Heart left ventricle (tissue), 16 donors: ENCODE measurements around the gene INTU. TPM values are rescaled to one million over a fixed set of nuclear protein-coding genes. Genes with fewer than 3 reads are reported as not detected.

Experiments used
- ATAC-seq, 4 donors: fragments of 200-7000 bp; cut with Tn5 transposase; one replicate each; pipeline ENCODE4 v1.9.1; 2020 to 2022; ENCODE audit warnings: moderate library complexity in 4 of 4, mild to moderate bottlenecking in 3 of 4, moderate number of reproducible peaks in 1 of 4
- DNase-seq, 5 donors: peaks; one replicate each; pipeline ENCODE4 v3.0.0-alpha.2; 2020
- H3K27ac ChIP-seq, 12 donors: fragments of 200-600 bp; sonication (generic) in 4 of 12; one replicate each; pipeline versions ENCODE4 v1.5.0 to v1.8.0; 2016 to 2022; ENCODE audit warnings: mild to moderate bottlenecking in 2 of 12
- H3K27me3 ChIP-seq, 9 donors: fragments of 200-600 bp; sonication (generic) in 2 of 9; one replicate each; pipeline versions ENCODE4 v1.5.1 to v1.8.0; 2016 to 2022; ENCODE audit warnings: mild to moderate bottlenecking in 3 of 9
- H3K36me3 ChIP-seq, 9 donors: fragments of 200-600 bp; sonication (generic) in 2 of 9; one replicate each; pipeline versions ENCODE4 v1.5.0 to v1.8.0; 2018 to 2022; ENCODE audit warnings: mild to moderate bottlenecking in 2 of 9
- H3K4me1 ChIP-seq, 12 donors: fragments of 200-600 bp; sonication (generic) in 4 of 12; one replicate each; pipeline versions ENCODE4 v1.5.0 to v1.8.0; 2016 to 2022; ENCODE audit warnings: mild to moderate bottlenecking in 3 of 12
- H3K4me3 ChIP-seq, 12 donors: fragments of 200-600 bp; sonication (generic) in 4 of 12; one replicate each; pipeline versions ENCODE4 v1.5.0 to v1.8.0; 2017 to 2022; ENCODE audit warnings: mild to moderate bottlenecking in 9 of 12, moderate library complexity in 4 of 12
- H3K9me3 ChIP-seq, 12 donors: fragments of 200-600 bp; sonication (generic) in 4 of 12; one replicate each; pipeline versions ENCODE4 v1.5.0 to v1.8.0; 2016 to 2022; ENCODE audit warnings: mild to moderate bottlenecking in 1 of 12
- POLR2A ChIP-seq, 2 donors: fragments of 450-650 bp; IDR thresholded peaks; one replicate each; pipeline ENCODE4 v1.6.1; 2017; ENCODE audit warnings: antibody characterized with exemption in 2 of 2, mild to moderate bottlenecking in 2 of 2, moderate library complexity in 2 of 2
- WGBS, 4 donors: extraction: QIAGEN DNeasy Blood & Tissue Kit in 2 of 4; methylation state at CpG; one replicate each; pipeline versions ENCODE4 v1.1.5 to v1.1.7; 2013 to 2018; 5-methylcytosine and 5-hydroxymethylcytosine counted together
- intact Hi-C, 10 donors: fragments of 100-400 bp; cut with DNase I; formaldehyde crosslinking; loops; one replicate each; pipeline versions ENCODE4 v1.11.1 to v1.14.2; 2022
- polyA plus RNA-seq, 2 donors: library from polyadenylated mRNA; stranded (reverse); fragments of 200-250 nt; gene quantifications; one replicate each; pipeline ENCODE4 v1.2.3, GENCODE V29; 2013
- total RNA-seq, 9 donors: library from RNA; depleted of rRNA in 2 of 9; stranded (reverse); fragments of >200 nt in 2 of 9; fragmentation: NEBNext Ultra II Directional in 3 of 9; extraction: Animal tissue kit (Norgen Biotek cat#: 25700) in 3 of 9; gene quantifications; one replicate each; pipeline versions ENCODE4 v1.1.0 to v1.2.4, GENCODE V29; 2016 to 2023
- TF ChIP-seq, protein P1 (sequence below), 12 donors: fragments of 200-600 bp; sonication (generic) in 4 of 12; IDR thresholded peaks; one replicate each; pipeline versions ENCODE4 v1.5.0 to v1.8.0; 2018 to 2022; ENCODE audit warnings: antibody characterized with exemption in 12 of 12, mild to moderate bottlenecking in 5 of 12
- donor health status: ischemic (EF 13 %, LVEDD 7.1; RV severe dilation, severe dysfunction).
- donor health status: healthy with polysubstance abuse.
- donor health status: DM: no; HTN: yes; CAD: no.
- donor health status: DM: no; HTN: no; CAD: no.
- donor health status: ischemic (EF 25% LVEDD 6.9; RV normal size, moderate dysfunction).
- donor health status: ischemic (EF 25% LVEDD 5.7; RV mildly dilated, moderate dysfunction).
- donor health status: healthy.
- donor health status: DM: yes; HTN: yes; CAD: no.
- donor health status: ischemic (EF 35%, LVEDD 5.7; RV mildly dilated, moderate dysfunction).
- donor health status: nonischemic (EF 11% LVEDD 7.7; RV severe dilation, severe dysfunction).
- donor health status: DM: yes; HTN: yes; CAD: no.
- donor health status: PGD.
- donor health status: ischemic (EF 29% LVEDD 5.4; RV normal size, mild dysfunction).
- donor health status: nonischemic (EF 23%, LVEDD 6.1; RV moderate dilation, normal function).

Gene INTU
- total and polyA plus RNA-seq, 11 donors = 1.6 to 7.6 (median 3.7) TPM

DNA sequence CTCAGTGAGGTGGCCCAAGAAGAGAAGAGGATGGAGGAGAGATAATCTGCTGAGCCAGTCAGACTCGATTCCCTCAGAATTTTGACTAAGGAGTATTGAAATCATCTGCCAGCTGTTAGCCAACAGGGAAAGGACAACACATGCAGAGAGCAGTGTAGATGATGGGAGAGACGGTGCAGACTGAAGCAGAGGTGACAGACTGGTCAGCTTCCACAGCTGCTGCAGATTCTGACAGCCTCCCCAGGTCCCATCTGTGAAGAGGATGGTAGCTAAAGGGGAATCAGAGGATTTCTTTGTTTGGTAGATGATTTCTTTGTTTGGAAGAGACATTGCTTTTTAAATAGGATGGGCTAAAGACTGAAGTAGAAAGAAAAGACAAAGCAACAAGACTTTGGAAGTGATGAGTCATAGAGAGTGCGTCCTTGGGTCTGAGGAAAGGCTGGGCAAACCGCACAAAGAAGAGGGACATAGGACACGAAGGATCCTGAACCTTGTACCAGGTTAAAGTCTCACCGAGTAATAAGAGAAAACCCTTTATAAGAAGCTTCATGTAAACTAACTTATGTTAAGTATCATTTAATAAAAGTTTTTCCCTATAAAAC, 27.6 kb downstream of the INTU start:
- 80 to 89% (median 88%) methylated on average over 6 of the region's 6 CpGs for WGBS, 4 donors
- intact Hi-C loops = no loop called here

DNA sequence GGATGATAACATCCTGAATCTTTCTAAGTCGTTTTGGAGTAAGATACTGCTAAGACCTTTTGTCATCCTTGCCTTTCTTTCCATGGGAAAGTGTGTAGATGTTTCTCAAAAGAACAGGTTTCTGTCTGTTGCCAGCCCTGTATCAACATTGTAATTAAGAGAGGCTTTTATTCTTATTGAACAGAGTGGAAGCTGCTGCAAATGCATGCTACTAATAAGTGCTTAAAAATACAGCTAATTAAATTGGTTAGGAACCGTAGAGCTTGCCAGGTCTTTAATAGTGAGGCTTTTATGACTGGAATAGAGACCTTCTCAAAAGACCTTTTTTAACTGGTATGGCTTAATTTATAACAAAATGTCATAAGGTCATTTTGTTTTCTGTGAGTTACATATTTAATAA, 34.4 kb downstream of the INTU start:
- no peak for TF ChIP-seq POLR2A (IDR thresholded peaks at IDR 0.05)
- TF ChIP-seq, protein P1, sequence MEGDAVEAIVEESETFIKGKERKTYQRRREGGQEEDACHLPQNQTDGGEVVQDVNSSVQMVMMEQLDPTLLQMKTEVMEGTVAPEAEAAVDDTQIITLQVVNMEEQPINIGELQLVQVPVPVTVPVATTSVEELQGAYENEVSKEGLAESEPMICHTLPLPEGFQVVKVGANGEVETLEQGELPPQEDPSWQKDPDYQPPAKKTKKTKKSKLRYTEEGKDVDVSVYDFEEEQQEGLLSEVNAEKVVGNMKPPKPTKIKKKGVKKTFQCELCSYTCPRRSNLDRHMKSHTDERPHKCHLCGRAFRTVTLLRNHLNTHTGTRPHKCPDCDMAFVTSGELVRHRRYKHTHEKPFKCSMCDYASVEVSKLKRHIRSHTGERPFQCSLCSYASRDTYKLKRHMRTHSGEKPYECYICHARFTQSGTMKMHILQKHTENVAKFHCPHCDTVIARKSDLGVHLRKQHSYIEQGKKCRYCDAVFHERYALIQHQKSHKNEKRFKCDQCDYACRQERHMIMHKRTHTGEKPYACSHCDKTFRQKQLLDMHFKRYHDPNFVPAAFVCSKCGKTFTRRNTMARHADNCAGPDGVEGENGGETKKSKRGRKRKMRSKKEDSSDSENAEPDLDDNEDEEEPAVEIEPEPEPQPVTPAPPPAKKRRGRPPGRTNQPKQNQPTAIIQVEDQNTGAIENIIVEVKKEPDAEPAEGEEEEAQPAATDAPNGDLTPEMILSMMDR (IDR thresholded peaks at IDR 0.05) = no peak
- no peak overlapping the region for H3K27ac ChIP-seq
- ATAC-seq (no peak), DNase-seq (no peak)
- no peaks in the 10 kb centered on the region for H3K9me3 ChIP-seq
- intact Hi-C loops = no loop called here
- H3K27me3 ChIP-seq = no peaks in the 10 kb centered on the region
- WGBS, 4 donors = 76 to 84% (median 79%) methylated on average over 2 of the region's 2 CpGs
- no peaks in the 10 kb centered on the region for H3K4me1 ChIP-seq
- H3K36me3 ChIP-seq = peaks cover 0 to 4% (median 0%) of the 10 kb centered on the region in 9 donors
- no peak overlapping the region for H3K4me3 ChIP-seq

More for the DNA sequence above, 27.6 kb downstream of the INTU start:
- DNase-seq (no peak), ATAC-seq (no peak)
- Histone ChIP-seq H3K27me3 (no peaks in the 10 kb centered on the region), H3K9me3 (no peaks in the 10 kb centered on the region), H3K27ac (no peak overlapping the region), H3K4me3 (no peak overlapping the region), H3K4me1 (no peaks in the 10 kb centered on the region), H3K36me3 (peaks cover 0 to 15% (median 0%) of the 10 kb centered on the region in 9 donors)
- TF ChIP-seq POLR2A (IDR thresholded peaks at IDR 0.05) = no peak
- TF ChIP-seq, protein P1 (IDR thresholded peaks at IDR 0.05) = no peak

DNA sequence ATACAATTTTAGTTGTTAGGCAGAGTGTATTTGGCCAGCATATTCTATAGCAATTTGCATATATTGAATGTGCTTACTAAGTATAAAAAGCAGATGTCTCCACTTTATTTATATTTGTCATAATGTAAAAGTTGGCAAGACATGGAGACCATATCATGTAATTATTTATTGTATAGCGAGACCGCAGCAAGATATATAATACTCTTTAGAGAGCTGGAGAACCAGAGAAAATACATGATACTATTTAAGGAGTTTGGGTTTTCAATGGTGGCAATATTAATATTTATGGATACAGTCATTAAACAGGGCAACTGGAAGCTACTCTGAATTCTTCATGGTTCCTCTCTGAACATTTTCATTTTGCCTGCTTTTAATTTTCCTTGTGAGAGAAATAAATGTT, 35.0 kb downstream of the INTU start:
- WGBS, 4 donors = 74 to 98% (median 94%) methylated on average over 2 of the region's 2 CpGs
- DNase-seq = no peak

DNA sequence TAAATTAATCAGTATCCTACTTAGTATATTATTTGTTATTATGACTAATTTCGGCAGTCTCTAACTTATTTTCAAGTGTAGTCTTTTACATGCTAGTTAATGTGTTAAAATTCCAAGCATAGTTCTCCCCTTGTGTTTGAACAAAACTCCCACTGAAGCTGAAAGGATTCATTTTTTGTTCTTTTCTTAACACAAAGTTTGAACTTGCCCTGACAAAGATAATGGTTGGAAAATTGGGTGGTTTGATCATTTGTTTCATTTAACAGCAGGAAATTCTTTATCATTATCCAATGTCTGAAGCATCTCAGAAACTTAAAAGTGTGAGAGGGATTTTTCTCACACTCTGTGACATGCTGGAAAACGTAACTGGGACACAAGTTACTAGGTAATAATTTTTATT, 36.0 kb downstream of the INTU start:
- 82 to 89% (median 85%) methylated on average over 2 of the region's 2 CpGs for WGBS, 4 donors
- intact Hi-C loops = no loop called here

More for the DNA sequence above, 35.0 kb downstream of the INTU start:
- Histone ChIP-seq H3K4me1 (no peaks in the 10 kb centered on the region), H3K9me3 (no peaks in the 10 kb centered on the region), H3K27ac (no peak overlapping the region), H3K27me3 (no peaks in the 10 kb centered on the region), H3K36me3 (peaks cover 0 to 4% (median 0%) of the 10 kb centered on the region in 9 donors), H3K4me3 (no peak overlapping the region)
- intact Hi-C loops = no loop called here
- ATAC-seq = no peak
- TF ChIP-seq, protein P1 (IDR thresholded peaks at IDR 0.05) = no peak
- no peak for TF ChIP-seq POLR2A (IDR thresholded peaks at IDR 0.05)

More for the DNA sequence above, 36.0 kb downstream of the INTU start:
- Histone ChIP-seq H3K4me3 (no peak overlapping the region), H3K27me3 (no peaks in the 10 kb centered on the region), H3K9me3 (no peaks in the 10 kb centered on the region), H3K4me1 (no peaks in the 10 kb centered on the region), H3K27ac (no peak overlapping the region), H3K36me3 (peaks cover 0 to 4% (median 0%) of the 10 kb centered on the region in 9 donors)
- TF ChIP-seq, protein P1 (IDR thresholded peaks at IDR 0.05) = no peak
- TF ChIP-seq POLR2A (IDR thresholded peaks at IDR 0.05) = no peak
- ATAC-seq (no peak), DNase-seq (no peak)
